KOPT-K1 (cell line): ENCODE data around the gene SSTR4.

Experiments
- H3K27ac ChIP-seq: fragments of 200-600 bp; sonication (generic); 2 replicates; pipeline ENCODE4 v1.5.1; 2016; ENCODE audit warnings: antibody characterized with exemption, mild to moderate bottlenecking, low read depth, low read length; ENCODE audit not compliant: poor library complexity, severe bottlenecking
- H3K36me3 ChIP-seq: fragments of 200-600 bp; sonication (generic); 2 replicates; pipeline ENCODE4 v1.5.1; 2017; ENCODE audit warnings: antibody characterized with exemption, mild to moderate bottlenecking, low read length, moderate library complexity; ENCODE audit not compliant: insufficient read depth
- H3K9me3 ChIP-seq: fragments of 200-600 bp; sonication (generic); 2 replicates; pipeline ENCODE4 v1.5.1; 2017; ENCODE audit warnings: antibody characterized with exemption, low read length, mild to moderate bottlenecking; ENCODE audit not compliant: insufficient read depth, poor library complexity, severe bottlenecking

The SSTR4 gene

DNA sequence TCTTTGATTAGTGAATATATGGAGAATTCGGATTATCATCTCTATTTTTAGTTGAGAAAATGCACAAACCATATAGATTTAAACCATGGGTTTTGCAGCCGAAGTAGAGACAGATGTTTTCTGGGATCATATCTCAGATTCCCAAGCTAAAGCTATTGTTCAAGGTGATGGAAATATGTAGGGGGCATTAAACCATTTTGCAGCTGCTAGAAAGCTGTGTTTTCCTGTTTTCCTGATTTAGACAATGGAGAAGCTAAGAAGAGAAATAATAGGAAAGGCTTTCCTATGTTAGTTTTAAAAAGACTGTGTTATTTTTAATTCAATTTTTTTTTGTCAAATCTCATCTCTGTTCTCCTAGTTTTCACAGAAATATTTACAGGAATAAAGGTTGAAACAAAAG, 44.8 kb downstream of the SSTR4 start:
- no peaks in the 10 kb centered on the region for H3K9me3 ChIP-seq
- H3K27ac ChIP-seq: no peak overlapping the region
- H3K36me3 ChIP-seq: no peaks in the 10 kb centered on the region

- H3K9me3 ChIP-seq: no peaks in the 10 kb centered on the region
- no peaks in the 10 kb centered on the region for H3K36me3 ChIP-seq
- no peak overlapping the region for H3K27ac ChIP-seq
Measured at GRCh38 chr20:23080521-23080920, 45.4 kb downstream of the SSTR4 start.

DNA sequence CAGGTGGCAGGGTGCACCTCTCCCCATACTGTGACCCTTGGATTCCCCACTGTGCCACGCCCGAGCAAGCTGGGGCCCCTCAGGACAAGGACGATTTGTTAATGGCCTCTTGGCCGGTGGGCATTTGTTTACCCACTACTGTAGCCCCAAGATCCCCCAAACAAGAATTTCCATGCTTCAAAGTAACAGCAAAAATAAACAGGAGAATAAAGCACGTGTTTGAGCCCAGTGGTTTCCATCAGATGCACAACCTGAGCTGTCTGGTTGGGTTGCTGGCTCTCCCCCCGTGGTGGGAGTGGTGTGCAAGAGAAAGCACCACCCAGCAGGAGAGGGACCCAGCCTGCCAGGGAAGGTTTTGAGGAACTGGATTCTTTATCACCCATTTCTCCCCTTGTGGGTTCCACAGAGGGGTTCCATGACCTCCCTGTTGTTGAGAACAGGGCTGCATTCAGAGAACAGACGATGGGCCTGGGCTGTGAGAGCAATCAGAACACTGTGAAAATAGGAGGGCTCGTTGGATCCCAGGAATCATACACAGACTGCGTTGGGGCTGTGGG, 46.2 kb downstream of the SSTR4 start:
- Histone ChIP-seq H3K27ac (no peak overlapping the region), H3K9me3 (no peaks in the 10 kb centered on the region), H3K36me3 (no peaks in the 10 kb centered on the region)

DNA sequence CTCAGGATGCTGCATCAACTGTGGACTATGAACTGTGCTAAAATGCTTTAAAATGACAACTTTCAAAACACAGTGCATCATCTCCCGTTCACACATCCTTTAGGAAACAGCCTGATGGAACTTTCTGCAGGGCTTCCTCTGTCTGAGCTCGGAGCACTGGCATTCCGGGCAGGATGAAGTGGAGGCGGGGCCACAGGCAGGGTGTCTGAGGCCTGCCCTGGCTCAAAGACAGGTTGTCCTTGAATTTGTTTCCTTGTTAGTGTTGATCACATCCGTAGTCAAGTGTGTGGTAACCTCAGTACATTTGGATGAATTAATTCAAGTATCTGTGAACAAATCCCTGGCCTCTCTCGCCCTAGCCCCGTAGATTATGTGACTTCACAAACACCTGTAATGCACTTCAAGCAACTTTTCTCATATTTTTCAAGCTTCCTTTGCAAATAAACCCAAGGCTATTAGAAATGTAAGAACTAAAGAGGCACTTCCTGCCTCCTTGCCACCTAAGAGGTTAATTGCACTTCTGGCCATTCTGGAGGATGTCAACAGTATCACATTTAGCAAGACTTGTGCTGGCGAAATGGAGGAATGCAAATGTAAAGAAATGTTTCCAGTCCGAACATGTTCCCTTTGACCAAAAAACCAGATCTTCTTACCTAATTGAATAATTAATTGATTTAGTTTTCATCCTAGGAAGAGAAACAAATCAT, 47.9 kb downstream of the SSTR4 start:
- no peaks in the 10 kb centered on the region for H3K36me3 ChIP-seq
- no peaks in the 10 kb centered on the region for H3K9me3 ChIP-seq
- no peak overlapping the region for H3K27ac ChIP-seq

GRCh38 chr20:23083553-23084220, 48.6 kb downstream of the SSTR4 start:
- no peaks in the 10 kb centered on the region for H3K36me3 ChIP-seq
- H3K27ac ChIP-seq: no peak overlapping the region
- H3K9me3 ChIP-seq: no peaks in the 10 kb centered on the region

GRCh38 chr20:23084282-23084844, 49.3 kb downstream of the SSTR4 start:
- no peaks in the 10 kb centered on the region for H3K9me3 ChIP-seq
- no peaks in the 10 kb centered on the region for H3K36me3 ChIP-seq
- no peak overlapping the region for H3K27ac ChIP-seq

DNA sequence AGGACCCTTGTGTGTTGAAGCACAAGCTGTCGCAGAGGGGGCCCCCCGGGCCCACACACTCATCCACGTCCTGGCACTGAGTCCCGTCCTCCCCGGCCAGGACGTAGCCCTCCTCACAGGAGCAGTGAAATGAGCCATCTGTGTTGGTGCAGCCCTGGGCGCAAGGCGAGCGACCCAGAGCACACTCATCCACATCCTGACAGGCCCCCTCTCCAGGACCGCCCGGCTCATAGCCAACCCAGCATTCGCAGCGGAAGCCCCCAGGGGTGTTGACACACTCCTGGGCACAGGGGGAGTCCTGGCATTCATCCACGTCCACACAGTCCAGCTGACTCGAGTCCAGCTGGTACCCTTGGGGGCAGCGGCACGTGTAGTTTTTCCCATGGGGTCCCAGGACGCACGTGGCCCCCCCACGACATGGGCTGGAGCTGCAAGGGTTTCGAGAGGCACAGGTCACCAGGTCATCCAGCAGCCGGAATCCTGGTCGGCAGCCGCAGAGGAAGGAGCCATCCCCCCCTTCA, 49.8 kb downstream of the SSTR4 start:
- no peaks in the 10 kb centered on the region for H3K36me3 ChIP-seq
- H3K27ac ChIP-seq: no peak overlapping the region
- H3K9me3 ChIP-seq: no peaks in the 10 kb centered on the region

- Histone ChIP-seq H3K9me3 (no peaks in the 10 kb centered on the region), H3K27ac (no peak overlapping the region), H3K36me3 (no peaks in the 10 kb centered on the region)
Measured at GRCh38 chr20:23085436-23086055, 50.4 kb downstream of the SSTR4 start.

GRCh38 chr20:23086056-23086566, 51.0 kb downstream of the SSTR4 start, which contains the start of gene CD93:
Gene CD93, minus strand, starts transcription at chr20:23086324. Its CDS starts 132 bp downstream, at chr20:23086192.
- no peak within 1 kb of the TSS for H3K27ac ChIP-seq
- no peaks in the 10 kb centered on the region for H3K9me3 ChIP-seq
- H3K36me3 ChIP-seq: no peaks in the 10 kb centered on the region

GRCh38 chr20:23086931-23087411, 51.9 kb downstream of the SSTR4 start:
- Histone ChIP-seq H3K36me3 (no peaks in the 10 kb centered on the region), H3K27ac (no peak overlapping the region), H3K9me3 (no peaks in the 10 kb centered on the region)

GRCh38 chr20:23087587-23088251, 52.6 kb downstream of the SSTR4 start:
- H3K36me3 ChIP-seq: no peaks in the 10 kb centered on the region
- no peak overlapping the region for H3K27ac ChIP-seq
- no peaks in the 10 kb centered on the region for H3K9me3 ChIP-seq
